Measurements from ENCODE around the gene CNTD1. TPM values are rescaled to one million over a fixed set of nuclear protein-coding genes. Genes with fewer than 3 reads are reported as not detected.

Gene CNTD1
- total RNA-seq, 3 donors from 2014 or later (not counting 1 experiment from before 2014, with no cell fraction given), result not detected

DNA sequence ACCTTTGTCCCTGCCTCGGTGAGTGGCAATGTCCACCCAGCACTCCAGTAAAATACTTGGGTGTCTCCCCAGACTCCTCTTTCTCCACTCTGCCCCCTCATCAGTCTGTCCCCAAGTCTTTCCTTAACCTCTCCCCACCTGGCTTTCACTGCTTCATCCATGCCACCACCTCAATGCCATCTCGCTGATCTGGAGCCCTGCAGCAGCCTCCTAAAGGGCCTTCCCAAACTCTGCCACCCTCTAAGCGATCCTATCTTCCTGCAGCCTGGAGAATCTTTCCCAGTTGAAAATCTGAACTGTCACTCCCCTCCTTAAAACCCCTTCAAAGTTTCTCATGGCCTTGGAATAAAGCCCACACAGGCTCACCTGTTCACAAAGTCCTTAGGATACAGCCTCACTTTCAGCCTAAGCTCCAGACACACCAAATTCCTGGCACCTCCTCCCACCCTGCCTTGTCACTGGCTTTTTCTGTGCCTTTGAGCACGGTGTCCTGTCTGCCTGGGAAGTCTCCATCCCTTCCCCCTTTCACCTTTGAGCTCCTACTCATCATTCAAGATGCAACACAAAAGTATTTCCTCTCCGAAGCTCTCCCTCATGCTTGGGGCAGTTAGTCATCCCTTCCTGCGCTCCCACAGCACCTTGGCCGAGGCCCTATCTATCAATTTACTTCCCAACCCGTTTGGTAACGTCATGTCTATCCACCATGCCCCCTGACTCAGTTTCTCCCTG is 15.4 kb upstream of the CNTD1 start:
- Histone ChIP-seq H3K4me3 (ENCODE audit: low read length) (no peak overlapping the region), H3K27me3 (ENCODE audit: control insufficient read depth, insufficient read depth, low read length) (peaks cover 37% of the 10 kb centered on the region), H3K36me3 (ENCODE audit: control insufficient read depth, insufficient read depth, low read length) (peaks cover 12% of the 10 kb centered on the region), H3K9me3 (ENCODE audit: control insufficient read depth, insufficient read depth, low read length) (no peaks in the 10 kb centered on the region), H3K4me1 (ENCODE audit: control insufficient read depth, insufficient read depth, low read length) (peaks cover 8% of the 10 kb centered on the region), H3K27ac (ENCODE audit: low read length) (no peak overlapping the region)
- no peak for DNase-seq
- no peak overlapping the region for H3K4me3 Mint-ChIP-seq
- H3K4me1 Mint-ChIP-seq, result peaks cover 0 to 18% of the 10 kb centered on the region in 2 donors
- H3K27ac Mint-ChIP-seq, result no peak overlapping the region
- TF ChIP-seq, protein P1, sequence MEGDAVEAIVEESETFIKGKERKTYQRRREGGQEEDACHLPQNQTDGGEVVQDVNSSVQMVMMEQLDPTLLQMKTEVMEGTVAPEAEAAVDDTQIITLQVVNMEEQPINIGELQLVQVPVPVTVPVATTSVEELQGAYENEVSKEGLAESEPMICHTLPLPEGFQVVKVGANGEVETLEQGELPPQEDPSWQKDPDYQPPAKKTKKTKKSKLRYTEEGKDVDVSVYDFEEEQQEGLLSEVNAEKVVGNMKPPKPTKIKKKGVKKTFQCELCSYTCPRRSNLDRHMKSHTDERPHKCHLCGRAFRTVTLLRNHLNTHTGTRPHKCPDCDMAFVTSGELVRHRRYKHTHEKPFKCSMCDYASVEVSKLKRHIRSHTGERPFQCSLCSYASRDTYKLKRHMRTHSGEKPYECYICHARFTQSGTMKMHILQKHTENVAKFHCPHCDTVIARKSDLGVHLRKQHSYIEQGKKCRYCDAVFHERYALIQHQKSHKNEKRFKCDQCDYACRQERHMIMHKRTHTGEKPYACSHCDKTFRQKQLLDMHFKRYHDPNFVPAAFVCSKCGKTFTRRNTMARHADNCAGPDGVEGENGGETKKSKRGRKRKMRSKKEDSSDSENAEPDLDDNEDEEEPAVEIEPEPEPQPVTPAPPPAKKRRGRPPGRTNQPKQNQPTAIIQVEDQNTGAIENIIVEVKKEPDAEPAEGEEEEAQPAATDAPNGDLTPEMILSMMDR (IDR thresholded peaks at IDR 0.05), result no peak
- peaks cover 47 to 55% of the 10 kb centered on the region in 2 donors for H3K27me3 Mint-ChIP-seq (ENCODE audit: low read depth in 2 of 2)
- intact Hi-C loops (cut with micrococcal nuclease), result no loop called here
- ATAC-seq, result no peak
- no peaks in the 10 kb centered on the region for H3K9me3 Mint-ChIP-seq
- no peaks in the 10 kb centered on the region for H3K36me3 Mint-ChIP-seq
- WGBS (ENCODE audit: insufficient coverage), result 24% methylated on average over 9 of the region's 9 CpGs

DNA sequence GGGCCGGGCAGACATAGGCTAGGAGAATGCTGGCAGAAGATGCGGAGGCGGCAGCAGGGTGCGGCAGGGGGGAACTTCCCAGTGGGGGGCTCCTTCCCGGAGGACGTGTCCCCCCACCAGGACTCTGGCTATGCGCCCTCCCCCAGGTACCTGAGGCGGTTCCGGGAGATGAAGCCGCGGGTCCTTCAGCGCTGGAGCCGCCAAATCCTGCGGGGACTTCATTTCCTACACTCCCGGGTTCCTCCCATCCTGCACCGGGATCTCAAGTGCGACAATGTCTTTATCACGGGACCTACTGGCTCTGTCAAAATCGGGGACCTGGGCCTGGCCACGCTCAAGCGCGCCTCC is 14.9 kb upstream of the CNTD1 start:
- Histone ChIP-seq H3K27ac (ENCODE audit: low read length) (no peak overlapping the region), H3K4me3 (ENCODE audit: low read length) (no peak overlapping the region), H3K9me3 (ENCODE audit: control insufficient read depth, insufficient read depth, low read length) (no peaks in the 10 kb centered on the region), H3K4me1 (ENCODE audit: control insufficient read depth, insufficient read depth, low read length) (peaks cover 8% of the 10 kb centered on the region), H3K36me3 (ENCODE audit: control insufficient read depth, insufficient read depth, low read length) (peaks cover 7% of the 10 kb centered on the region), H3K27me3 (ENCODE audit: control insufficient read depth, insufficient read depth, low read length) (peaks cover 37% of the 10 kb centered on the region)
- ATAC-seq (no peak), DNase-seq (no peak)
- H3K4me3 Mint-ChIP-seq, result no peak overlapping the region
- H3K4me1 Mint-ChIP-seq, result peaks cover 0 to 18% of the 10 kb centered on the region in 2 donors
- H3K27ac Mint-ChIP-seq, result no peak overlapping the region
- TF ChIP-seq, protein P1 (IDR thresholded peaks at IDR 0.05), result no peak
- H3K36me3 Mint-ChIP-seq, result no peaks in the 10 kb centered on the region
- intact Hi-C loops (cut with micrococcal nuclease), result no loop called here
- no peaks in the 10 kb centered on the region for H3K9me3 Mint-ChIP-seq
- peaks cover 49 to 58% of the 10 kb centered on the region in 2 donors for H3K27me3 Mint-ChIP-seq (ENCODE audit: low read depth in 2 of 2)
- WGBS (ENCODE audit: insufficient coverage), result 14% methylated on average over 22 of the region's 22 CpGs

- no peak overlapping the region for H3K27ac Mint-ChIP-seq
- 15% methylated on average over 22 of the region's 25 CpGs for WGBS (ENCODE audit: insufficient coverage)
- ATAC-seq (no peak), DNase-seq (no peak)
- H3K9me3 ChIP-seq (ENCODE audit: control insufficient read depth, insufficient read depth, low read length), result no peaks in the 10 kb centered on the region
- H3K4me3 ChIP-seq (ENCODE audit: low read length), result no peak overlapping the region
- H3K36me3 Mint-ChIP-seq, result no peaks in the 10 kb centered on the region
- H3K4me1 ChIP-seq (ENCODE audit: control insufficient read depth, insufficient read depth, low read length), result peaks cover 8% of the 10 kb centered on the region
- H3K27ac ChIP-seq (ENCODE audit: low read length), result no peak overlapping the region
- H3K4me1 Mint-ChIP-seq, result peaks cover 0 to 16% of the 10 kb centered on the region in 2 donors
- H3K4me3 Mint-ChIP-seq, result no peak overlapping the region
- peaks cover 37% of the 10 kb centered on the region for H3K27me3 ChIP-seq (ENCODE audit: control insufficient read depth, insufficient read depth, low read length)
- H3K27me3 Mint-ChIP-seq (ENCODE audit: low read depth in 2 of 2), result peaks cover 49 to 61% of the 10 kb centered on the region in 2 donors
- TF ChIP-seq, protein P1 (IDR thresholded peaks at IDR 0.05), result no peak
- peaks cover under 1% of the 10 kb centered on the region for H3K36me3 ChIP-seq (ENCODE audit: control insufficient read depth, insufficient read depth, low read length)
- intact Hi-C loops (cut with micrococcal nuclease), result no loop called here
- H3K9me3 Mint-ChIP-seq, result no peaks in the 10 kb centered on the region
Observed at GRCh38 chr17:42784409-42784808, 14.3 kb upstream of the CNTD1 start.
